ENCODE measurements around the gene GID8. TPM values are rescaled to one million over a fixed set of nuclear protein-coding genes. Genes with fewer than 3 reads are reported as not detected.

The GID8 gene
- total and polyA plus RNA-seq, 2 experiments from 2014 or later: 41.8 to 106 TPM

DNA sequence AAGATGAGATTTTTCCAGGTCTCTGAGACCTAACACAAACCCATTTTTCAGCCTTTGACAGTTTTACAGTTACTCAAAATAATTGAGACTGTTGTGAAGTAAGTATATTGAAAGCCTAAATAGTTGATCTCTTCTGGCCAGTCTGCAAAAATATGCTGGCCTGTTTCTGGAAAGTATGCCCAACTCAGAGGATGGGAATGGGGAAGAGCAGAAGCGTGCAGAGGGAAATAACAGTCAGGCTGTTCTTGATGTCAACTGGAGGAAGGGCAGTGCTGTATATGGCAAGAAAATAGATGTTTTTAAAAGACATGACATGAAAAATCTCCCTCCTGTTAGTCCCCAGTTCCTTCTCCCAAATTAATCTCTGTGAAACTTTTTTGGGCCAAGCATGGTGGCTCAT is 3.8 kb downstream of the GID8 start:
- Histone ChIP-seq H3K4me1 (ENCODE audit: insufficient read depth) (peaks cover 19% of the 10 kb centered on the region), H3K27ac (ENCODE audit: low read depth) (no peak overlapping the region), H2AFZ (no peak overlapping the region), H3K79me2 (replicated peaks; ENCODE audit: insufficient read depth) (peaks cover 95% of the 10 kb centered on the region), H3K4me3 (no peak overlapping the region), H3F3A (replicated peaks; ENCODE audit: low read depth) (peaks cover 37% of the 10 kb centered on the region), H3K4me2 (no peak overlapping the region), H3K9me2 (ENCODE audit: insufficient read depth) (no peaks in the 10 kb centered on the region), H4K20me1 (replicated peaks; ENCODE audit: insufficient read depth) (peaks cover 60% of the 10 kb centered on the region), H3K36me3 (ENCODE audit: insufficient read depth) (peaks cover 38% of the 10 kb centered on the region), H3K27me3 (ENCODE audit: insufficient read depth) (no peaks in the 10 kb centered on the region)
- ATAC-seq: no peak
- H3K4me1 Mint-ChIP-seq: peaks cover 20% of the 10 kb centered on the region
- peaks cover 66% of the 10 kb centered on the region for H3K36me3 Mint-ChIP-seq (ENCODE audit: low read depth)
- TF ChIP-seq, protein P1, sequence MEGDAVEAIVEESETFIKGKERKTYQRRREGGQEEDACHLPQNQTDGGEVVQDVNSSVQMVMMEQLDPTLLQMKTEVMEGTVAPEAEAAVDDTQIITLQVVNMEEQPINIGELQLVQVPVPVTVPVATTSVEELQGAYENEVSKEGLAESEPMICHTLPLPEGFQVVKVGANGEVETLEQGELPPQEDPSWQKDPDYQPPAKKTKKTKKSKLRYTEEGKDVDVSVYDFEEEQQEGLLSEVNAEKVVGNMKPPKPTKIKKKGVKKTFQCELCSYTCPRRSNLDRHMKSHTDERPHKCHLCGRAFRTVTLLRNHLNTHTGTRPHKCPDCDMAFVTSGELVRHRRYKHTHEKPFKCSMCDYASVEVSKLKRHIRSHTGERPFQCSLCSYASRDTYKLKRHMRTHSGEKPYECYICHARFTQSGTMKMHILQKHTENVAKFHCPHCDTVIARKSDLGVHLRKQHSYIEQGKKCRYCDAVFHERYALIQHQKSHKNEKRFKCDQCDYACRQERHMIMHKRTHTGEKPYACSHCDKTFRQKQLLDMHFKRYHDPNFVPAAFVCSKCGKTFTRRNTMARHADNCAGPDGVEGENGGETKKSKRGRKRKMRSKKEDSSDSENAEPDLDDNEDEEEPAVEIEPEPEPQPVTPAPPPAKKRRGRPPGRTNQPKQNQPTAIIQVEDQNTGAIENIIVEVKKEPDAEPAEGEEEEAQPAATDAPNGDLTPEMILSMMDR (conservative IDR thresholded peaks at IDR 0.05; ENCODE audit: low read depth in 2 of 2): no peak
- TF ChIP-seq CREB1 (CRISPR knock-in tag; IDR thresholded peaks at IDR 0.05; ENCODE audit: low read depth) (no peak), NANOG (IDR thresholded peaks at IDR 0.05; ENCODE audit: borderline replicate concordance) (no peak), STAT1 (IDR thresholded peaks at IDR 0.05; ENCODE audit: unreplicated experiment) (no peak), EZH2phosphoT487 (IDR thresholded peaks at IDR 0.05; ENCODE audit: unreplicated experiment) (no peak), EZH2 (IDR thresholded peaks at IDR 0.05; ENCODE audit: low read depth, unreplicated experiment) (no peak), ZNF331 (CRISPR knock-in tag; IDR thresholded peaks at IDR 0.05; ENCODE audit: low read depth) (no peak), JUNB (IDR thresholded peaks at IDR 0.05; ENCODE audit: unreplicated experiment) (no peak), ZNF114 (CRISPR knock-in tag; IDR thresholded peaks at IDR 0.05) (no peak), POLR2AphosphoS5 (IDR thresholded peaks at IDR 0.05; ENCODE audit: low read depth) (no peak)
- TF ChIP-seq, protein P2, sequence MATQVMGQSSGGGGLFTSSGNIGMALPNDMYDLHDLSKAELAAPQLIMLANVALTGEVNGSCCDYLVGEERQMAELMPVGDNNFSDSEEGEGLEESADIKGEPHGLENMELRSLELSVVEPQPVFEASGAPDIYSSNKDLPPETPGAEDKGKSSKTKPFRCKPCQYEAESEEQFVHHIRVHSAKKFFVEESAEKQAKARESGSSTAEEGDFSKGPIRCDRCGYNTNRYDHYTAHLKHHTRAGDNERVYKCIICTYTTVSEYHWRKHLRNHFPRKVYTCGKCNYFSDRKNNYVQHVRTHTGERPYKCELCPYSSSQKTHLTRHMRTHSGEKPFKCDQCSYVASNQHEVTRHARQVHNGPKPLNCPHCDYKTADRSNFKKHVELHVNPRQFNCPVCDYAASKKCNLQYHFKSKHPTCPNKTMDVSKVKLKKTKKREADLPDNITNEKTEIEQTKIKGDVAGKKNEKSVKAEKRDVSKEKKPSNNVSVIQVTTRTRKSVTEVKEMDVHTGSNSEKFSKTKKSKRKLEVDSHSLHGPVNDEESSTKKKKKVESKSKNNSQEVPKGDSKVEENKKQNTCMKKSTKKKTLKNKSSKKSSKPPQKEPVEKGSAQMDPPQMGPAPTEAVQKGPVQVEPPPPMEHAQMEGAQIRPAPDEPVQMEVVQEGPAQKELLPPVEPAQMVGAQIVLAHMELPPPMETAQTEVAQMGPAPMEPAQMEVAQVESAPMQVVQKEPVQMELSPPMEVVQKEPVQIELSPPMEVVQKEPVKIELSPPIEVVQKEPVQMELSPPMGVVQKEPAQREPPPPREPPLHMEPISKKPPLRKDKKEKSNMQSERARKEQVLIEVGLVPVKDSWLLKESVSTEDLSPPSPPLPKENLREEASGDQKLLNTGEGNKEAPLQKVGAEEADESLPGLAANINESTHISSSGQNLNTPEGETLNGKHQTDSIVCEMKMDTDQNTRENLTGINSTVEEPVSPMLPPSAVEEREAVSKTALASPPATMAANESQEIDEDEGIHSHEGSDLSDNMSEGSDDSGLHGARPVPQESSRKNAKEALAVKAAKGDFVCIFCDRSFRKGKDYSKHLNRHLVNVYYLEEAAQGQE (IDR thresholded peaks at IDR 0.05; ENCODE audit: unreplicated experiment): no peak
- TF ChIP-seq, protein P3, sequence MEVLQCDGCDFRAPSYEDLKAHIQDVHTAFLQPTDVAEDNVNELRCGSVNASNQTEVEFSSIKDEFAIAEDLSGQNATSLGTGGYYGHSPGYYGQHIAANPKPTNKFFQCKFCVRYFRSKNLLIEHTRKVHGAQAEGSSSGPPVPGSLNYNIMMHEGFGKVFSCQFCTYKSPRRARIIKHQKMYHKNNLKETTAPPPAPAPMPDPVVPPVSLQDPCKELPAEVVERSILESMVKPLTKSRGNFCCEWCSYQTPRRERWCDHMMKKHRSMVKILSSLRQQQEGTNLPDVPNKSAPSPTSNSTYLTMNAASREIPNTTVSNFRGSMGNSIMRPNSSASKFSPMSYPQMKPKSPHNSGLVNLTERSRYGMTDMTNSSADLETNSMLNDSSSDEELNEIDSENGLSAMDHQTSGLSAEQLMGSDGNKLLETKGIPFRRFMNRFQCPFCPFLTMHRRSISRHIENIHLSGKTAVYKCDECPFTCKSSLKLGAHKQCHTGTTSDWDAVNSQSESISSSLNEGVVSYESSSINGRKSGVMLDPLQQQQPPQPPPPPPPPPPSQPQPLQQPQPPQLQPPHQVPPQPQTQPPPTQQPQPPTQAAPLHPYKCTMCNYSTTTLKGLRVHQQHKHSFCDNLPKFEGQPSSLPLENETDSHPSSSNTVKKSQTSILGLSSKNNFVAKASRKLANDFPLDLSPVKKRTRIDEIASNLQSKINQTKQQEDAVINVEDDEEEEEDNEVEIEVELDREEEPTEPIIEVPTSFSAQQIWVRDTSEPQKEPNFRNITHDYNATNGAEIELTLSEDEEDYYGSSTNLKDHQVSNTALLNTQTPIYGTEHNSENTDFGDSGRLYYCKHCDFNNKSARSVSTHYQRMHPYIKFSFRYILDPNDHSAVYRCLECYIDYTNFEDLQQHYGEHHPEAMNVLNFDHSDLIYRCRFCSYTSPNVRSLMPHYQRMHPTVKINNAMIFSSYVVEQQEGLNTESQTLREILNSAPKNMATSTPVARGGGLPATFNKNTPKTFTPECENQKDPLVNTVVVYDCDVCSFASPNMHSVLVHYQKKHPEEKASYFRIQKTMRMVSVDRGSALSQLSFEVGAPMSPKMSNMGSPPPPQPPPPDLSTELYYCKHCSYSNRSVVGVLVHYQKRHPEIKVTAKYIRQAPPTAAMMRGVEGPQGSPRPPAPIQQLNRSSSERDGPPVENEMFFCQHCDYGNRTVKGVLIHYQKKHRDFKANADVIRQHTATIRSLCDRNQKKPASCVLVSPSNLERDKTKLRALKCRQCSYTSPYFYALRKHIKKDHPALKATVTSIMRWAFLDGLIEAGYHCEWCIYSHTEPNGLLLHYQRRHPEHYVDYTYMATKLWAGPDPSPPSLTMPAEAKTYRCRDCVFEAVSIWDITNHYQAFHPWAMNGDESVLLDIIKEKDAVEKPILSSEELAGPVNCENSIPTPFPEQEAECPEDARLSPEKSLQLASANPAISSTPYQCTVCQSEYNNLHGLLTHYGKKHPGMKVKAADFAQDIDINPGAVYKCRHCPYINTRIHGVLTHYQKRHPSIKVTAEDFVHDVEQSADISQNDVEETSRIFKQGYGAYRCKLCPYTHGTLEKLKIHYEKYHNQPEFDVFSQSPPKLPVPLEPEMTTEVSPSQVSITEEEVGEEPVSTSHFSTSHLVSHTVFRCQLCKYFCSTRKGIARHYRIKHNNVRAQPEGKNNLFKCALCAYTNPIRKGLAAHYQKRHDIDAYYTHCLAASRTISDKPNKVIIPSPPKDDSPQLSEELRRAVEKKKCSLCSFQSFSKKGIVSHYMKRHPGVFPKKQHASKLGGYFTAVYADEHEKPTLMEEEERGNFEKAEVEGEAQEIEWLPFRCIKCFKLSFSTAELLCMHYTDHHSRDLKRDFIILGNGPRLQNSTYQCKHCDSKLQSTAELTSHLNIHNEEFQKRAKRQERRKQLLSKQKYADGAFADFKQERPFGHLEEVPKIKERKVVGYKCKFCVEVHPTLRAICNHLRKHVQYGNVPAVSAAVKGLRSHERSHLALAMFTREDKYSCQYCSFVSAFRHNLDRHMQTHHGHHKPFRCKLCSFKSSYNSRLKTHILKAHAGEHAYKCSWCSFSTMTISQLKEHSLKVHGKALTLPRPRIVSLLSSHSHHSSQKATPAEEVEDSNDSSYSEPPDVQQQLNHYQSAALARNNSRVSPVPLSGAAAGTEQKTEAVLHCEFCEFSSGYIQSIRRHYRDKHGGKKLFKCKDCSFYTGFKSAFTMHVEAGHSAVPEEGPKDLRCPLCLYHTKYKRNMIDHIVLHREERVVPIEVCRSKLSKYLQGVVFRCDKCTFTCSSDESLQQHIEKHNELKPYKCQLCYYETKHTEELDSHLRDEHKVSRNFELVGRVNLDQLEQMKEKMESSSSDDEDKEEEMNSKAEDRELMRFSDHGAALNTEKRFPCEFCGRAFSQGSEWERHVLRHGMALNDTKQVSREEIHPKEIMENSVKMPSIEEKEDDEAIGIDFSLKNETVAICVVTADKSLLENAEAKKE (CRISPR knock-in tag; IDR thresholded peaks at IDR 0.05): no peak
- TF ChIP-seq, protein P4, sequence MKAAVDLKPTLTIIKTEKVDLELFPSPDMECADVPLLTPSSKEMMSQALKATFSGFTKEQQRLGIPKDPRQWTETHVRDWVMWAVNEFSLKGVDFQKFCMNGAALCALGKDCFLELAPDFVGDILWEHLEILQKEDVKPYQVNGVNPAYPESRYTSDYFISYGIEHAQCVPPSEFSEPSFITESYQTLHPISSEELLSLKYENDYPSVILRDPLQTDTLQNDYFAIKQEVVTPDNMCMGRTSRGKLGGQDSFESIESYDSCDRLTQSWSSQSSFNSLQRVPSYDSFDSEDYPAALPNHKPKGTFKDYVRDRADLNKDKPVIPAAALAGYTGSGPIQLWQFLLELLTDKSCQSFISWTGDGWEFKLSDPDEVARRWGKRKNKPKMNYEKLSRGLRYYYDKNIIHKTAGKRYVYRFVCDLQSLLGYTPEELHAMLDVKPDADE (IDR thresholded peaks at IDR 0.05): no peak
- no peak overlapping the region for H3K27ac Mint-ChIP-seq
- H3K9me3 Mint-ChIP-seq: peaks cover 3% of the 10 kb centered on the region; the same call in 1 of the 3 replicates
- no peak for DNase-seq (ENCODE audit: low spot score)
- H3K27me3 Mint-ChIP-seq (ENCODE audit: insufficient read depth, low read depth, poor library complexity): peaks cover 5% of the 10 kb centered on the region
- no peak overlapping the region; the same call in 2 of the 3 replicates for H3K4me3 Mint-ChIP-seq

Measured in GM23338 (cell line).